HG03108 (cell line): ENCODE measurements around the gene PRKG1.
A peak's percentile ranks its signal among the peaks of the same experiment; 100 is the strongest.

Experiments
- ATAC-seq: cut with Tn5 transposase; IDR thresholded peaks from one replicate; pipeline ENCODE4 v1.9.1; 2021; ENCODE audit warnings: moderate library complexity; ENCODE audit not compliant: unreplicated experiment

Gene PRKG1

DNA sequence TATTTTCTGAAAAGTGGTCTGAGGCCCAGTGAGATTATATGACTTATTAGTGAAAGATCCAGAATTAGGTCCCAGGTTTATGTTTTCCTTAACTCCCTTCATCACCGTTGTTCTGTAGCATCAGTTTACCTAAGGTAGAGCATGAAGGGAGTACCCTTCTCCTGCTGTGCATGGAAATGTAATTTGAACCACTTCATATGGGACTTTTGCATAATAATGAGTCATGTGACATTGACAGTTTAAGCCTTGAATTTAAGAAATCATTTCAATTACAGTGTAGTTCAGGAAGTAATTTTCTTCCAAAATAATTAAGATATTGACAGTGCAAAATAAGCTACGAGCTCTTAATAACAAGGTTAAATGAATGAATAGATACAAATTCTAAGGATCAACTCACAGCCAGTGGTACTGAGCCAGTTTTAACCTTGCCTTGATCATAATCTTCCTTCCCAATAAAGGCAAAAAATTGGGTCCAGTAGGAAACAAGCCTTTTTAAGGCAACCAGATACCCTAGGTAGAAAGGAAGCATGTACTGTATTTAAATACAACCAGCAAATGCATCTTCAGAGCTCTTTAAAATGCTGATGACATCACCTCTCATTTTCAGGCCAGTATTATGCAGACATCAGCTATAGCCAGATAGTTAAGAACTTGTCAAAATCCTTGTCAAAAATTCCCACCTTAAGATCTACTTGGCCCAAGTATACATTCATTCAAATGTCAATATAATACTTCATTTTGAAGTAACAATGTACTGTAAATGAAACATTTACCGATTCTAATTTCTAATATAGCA lies 1191.0 kb downstream of the PRKG1 start:
- ATAC-seq, result no peak

GRCh38 chr10:52266858-52267257 lies 1192.6 kb downstream of the PRKG1 start:
- ATAC-seq, result no peak

GRCh38 chr10:52268790-52269189 lies 1194.5 kb downstream of the PRKG1 start:
- ATAC-seq, result no peak

- no peak for ATAC-seq
Measured at GRCh38 chr10:52269233-52269632, 1194.9 kb downstream of the PRKG1 start.

GRCh38 chr10:52276163-52276562 lies 1201.9 kb downstream of the PRKG1 start:
- ATAC-seq, result no peak

GRCh38 chr10:52276986-52277385 lies 1202.7 kb downstream of the PRKG1 start:
- ATAC-seq, result no peak

DNA sequence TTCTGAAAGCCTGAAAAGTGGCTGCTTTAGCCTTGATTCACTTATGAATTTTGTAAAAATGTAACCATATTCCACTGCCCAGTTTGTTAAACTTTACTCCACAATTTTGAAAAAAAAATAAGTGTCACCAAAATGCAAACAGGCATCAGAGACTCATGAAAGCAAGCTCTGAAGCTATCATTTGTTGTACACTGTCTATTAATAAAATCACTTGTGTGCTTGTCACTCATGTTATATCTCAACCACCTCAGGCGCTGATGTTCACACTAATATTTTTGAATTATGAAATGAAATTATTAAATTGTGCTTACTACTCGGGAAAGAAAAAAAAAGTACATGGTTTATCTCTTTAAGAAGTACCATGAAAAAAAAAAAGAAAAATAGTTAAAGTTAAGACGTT lies 1205.3 kb downstream of the PRKG1 start:
- ATAC-seq, result no peak

- no peak for ATAC-seq
Measured at GRCh38 chr10:52280051-52280450, 1205.8 kb downstream of the PRKG1 start.

- no peak for ATAC-seq
Measured at GRCh38 chr10:52283174-52283573, 1208.9 kb downstream of the PRKG1 start.

DNA sequence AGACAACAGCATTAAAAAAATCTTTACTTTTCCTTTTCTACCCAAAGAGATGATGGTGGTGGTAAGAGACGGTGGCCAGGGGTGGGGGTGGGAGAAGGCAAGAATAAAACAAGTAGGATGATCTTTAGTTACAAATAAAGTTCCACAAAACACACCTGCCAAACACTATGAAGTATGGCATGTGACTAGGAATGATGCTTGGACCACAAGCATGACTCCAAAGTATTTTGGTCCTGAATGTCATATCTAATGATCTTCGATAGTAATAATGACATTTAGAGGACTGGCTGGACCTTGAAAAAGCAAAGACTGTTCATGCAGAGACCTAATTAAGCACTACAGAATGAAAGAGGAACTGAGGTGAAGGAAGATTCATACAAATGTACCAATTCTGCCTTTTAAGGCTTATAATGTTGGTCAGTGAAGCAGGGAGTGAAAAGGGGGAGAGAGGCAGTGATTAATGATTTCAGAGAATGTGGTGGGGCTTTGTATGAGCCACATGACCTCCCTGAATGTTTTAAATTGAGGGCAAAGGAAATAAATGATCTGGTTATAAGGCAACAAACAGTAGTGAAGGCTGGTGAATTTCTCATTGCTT lies 1210.2 kb downstream of the PRKG1 start:
- ATAC-seq, result no peak

DNA sequence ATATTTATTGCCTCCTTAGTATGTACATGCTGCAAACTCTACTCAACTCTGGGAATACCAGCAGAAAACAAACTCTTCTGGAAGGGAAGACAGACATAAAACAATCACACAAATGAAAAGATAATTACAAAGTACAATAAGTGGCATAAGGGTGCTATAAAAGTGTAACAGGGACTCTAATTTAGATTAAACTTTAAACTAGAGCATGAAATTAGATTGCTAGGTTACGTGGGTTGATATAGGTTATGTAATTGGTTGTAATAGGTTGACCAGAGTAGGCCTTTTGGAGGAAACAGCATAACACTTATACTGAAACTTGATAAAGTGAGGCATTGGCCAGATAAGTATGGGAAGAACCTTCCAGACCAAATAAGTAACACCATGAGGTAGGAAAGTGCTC lies 1213.6 kb downstream of the PRKG1 start:
- ATAC-seq, result no peak

DNA sequence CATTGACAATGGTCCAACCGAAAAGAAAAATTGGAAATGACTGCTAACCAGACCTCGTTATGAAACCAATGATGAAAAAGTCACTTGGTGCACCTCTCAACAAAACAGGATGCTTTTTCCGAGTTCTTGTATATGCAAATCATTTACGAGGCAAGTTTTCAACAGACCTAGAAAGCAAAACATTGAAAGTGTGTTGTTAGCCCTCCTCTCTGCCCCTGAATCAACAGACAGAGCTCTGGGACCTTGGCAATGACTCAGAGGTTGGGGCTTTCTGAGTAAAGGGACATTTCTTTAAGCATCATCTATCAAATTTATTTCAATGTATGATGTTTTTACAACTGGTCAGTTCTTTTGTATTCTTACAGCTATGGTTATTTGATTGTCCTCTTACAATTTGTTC lies 1223.5 kb downstream of the PRKG1 start:
- ATAC-seq, result no peak

DNA sequence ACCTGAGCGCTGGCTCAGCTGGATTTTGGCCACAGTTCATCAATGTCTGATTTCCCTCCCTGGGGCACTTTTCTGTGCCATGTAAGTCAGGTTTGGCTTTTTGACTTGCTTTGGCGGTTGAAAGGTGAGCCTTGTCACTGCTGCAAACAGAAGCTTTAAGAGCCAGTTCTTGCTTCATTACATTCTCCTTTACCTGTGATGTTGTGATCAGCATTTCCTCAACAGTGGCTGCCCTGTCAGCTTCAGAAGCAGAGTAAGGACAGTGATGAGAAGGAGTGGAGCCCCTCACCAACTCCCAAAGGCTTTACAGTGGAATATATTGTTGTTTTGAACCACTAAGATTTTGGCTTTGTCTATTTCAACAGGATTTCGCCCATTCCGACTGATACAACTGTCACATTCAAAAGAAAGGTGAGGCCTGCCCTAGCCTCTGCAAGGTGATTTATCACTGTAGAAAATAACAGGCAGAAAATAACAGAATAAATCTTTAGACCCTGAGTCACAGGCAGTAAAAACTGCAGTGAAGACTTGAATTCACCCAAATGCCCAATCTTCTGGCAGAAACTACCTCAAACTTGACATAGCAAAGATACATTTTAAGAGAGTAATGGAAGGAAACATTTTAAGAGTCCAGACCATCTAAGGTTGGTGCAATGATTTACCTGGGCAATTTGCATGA lies 1226.5 kb downstream of the PRKG1 start:
- ATAC-seq, result no peak

DNA sequence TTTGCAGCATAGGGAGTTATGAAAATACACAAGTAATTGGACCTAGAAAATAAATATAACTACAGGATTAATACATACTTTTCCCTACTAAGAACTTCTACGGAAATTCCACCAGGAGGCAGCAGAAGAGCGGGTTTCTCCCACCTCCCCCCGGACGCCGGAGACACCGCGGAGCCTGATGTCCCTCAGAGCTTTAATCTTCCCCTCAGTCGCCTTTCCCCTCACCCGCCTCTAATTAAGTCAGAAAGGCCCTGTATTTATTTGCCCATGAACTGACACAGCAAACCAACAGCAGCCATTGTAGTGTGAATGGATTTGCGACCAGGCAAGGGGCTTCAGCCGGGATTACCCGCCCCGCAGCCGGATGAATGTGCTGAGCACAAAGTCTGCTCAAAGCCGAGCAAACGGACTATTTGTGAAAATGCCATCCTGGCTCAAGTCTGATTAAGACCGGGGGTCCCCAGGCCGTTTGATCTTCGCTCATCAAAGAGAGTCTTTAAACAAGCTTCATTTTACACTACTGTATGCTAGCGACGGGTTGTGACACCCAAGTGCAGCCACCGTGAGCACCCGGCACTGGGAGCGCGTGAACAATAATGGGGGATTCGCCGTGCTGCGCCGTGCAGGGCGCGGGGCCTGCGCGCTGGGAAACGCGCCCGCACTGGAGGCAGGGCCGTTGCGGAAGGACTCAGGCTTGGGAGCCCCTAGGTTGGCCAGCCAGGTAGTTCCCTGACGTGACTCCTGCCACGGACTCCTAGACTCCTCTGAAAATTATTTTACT lies 1234.2 kb downstream of the PRKG1 start:
- peak; percentile 77 for ATAC-seq

GRCh38 chr10:52312942-52313255 lies 1238.6 kb downstream of the PRKG1 start:
- no peak for ATAC-seq

DNA sequence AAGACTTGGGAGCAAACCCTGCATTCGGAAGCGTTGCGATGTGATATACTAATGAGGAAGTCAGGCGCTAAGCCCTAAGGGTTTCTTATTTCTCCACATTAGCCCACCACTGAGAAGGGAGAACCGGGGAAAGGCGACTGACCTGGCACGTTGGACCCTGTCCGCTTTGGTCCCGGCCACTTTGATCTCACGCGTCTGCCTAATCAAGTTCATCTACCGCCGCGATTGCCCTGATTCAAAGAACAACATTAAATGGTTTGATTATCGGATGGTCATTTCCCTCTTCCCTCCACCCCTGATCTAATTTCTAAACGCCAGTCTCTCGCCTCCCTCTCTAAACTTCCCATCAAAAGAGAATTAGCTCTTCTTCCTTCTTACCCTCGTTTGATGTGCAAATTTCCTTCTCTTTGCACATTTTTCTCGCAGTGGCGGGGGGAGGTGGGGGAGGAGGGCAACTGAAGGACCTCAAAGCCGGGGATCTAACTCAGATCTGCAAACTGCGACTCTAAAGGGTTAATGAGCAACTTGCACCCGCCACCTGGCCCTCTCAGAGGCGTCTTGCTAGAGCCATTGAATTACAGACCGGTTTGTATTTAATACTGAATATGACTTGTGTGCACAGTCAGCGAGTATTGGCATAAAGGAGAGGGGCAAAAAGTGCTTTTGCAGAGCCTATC lies 1239.1 kb downstream of the PRKG1 start:
- ATAC-seq, result no peak

GRCh38 chr10:52313933-52314821 lies 1239.9 kb downstream of the PRKG1 start, which contains the start of gene DKK1:
Gene DKK1 (plus strand): TSS chr10:52314281. CDS start chr10:52314435, 154 bp downstream.
- ATAC-seq, result no peak

DNA sequence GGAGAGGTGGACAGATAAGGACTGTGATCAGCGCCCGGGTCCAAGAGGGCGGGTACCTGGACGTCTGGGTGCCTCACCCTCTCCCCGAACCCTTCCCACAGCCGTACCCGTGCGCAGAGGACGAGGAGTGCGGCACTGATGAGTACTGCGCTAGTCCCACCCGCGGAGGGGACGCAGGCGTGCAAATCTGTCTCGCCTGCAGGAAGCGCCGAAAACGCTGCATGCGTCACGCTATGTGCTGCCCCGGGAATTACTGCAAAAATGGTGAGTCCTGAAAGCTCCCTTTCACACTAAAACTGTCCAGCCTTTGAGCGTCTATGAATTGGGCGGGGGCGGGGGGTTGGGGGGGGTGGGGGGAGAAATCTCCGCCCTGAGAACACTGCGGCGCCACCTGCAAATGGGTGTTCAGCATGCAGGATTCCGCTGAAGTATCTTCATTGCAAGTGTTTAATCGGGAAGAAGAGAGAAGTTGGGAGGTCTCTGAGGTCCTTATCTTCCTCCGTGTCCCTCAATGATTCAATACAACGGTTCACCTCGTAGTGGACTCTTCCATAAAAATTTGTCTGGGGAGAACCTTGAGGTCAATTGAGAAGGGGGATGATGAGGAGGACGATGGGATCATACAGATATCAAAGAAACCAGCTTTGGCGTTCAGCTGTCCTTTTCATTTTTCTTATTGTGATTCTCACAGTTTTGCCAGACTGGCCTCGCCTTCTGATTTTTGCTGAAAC lies 1240.7 kb downstream of the PRKG1 start:
- no peak for ATAC-seq

GRCh38 chr10:52316001-52316400 lies 1241.7 kb downstream of the PRKG1 start:
- ATAC-seq, result no peak
